Upper lobe of left lung (tissue), 6 donors: ENCODE data around the gene PPFIA4. TPM values are rescaled to one million over a fixed set of nuclear protein-coding genes. Genes with fewer than 3 reads are reported as not detected.
A peak's percentile ranks its signal among the peaks of the same experiment; 100 is the strongest.

Experiments
- ATAC-seq, 2 donors: fragments of 200-7000 bp; cut with Tn5 transposase; one replicate each; pipeline ENCODE4 v1.9.1; 2022; ENCODE audit warnings: mild to moderate bottlenecking in 2 of 2, moderate library complexity in 2 of 2; ENCODE audit not compliant: low FRiP score in 2 of 2
- DNase-seq, 2 donors: peaks; one replicate each; pipeline ENCODE4 v3.0.0-alpha.2; 2019 to 2020
- H3K27ac ChIP-seq, 4 donors: fragments of 200-600 bp; sonication (generic); one replicate each; pipeline ENCODE4 v1.5.1; 2016 to 2019
- H3K27me3 ChIP-seq, 4 donors: fragments of 200-600 bp; sonication (generic); one replicate each; pipeline ENCODE4 v1.5.1; 2017 to 2019
- H3K36me3 ChIP-seq, 4 donors: fragments of 200-600 bp; sonication (generic); one replicate each; pipeline ENCODE4 v1.5.1; 2016 to 2019
- H3K4me1 ChIP-seq, 4 donors: fragments of 200-600 bp; sonication (generic); one replicate each; pipeline ENCODE4 v1.5.1; 2018 to 2019
- H3K4me3 ChIP-seq, 4 donors: fragments of 200-600 bp; sonication (generic); one replicate each; pipeline ENCODE4 v1.5.1; 2017 to 2019; ENCODE audit warnings: mild to moderate bottlenecking in 2 of 4, moderate library complexity in 1 of 4
- H3K9me3 ChIP-seq, 4 donors: fragments of 200-600 bp; sonication (generic); one replicate each; pipeline ENCODE4 v1.5.1; 2018 to 2019
- CTCF ChIP-seq, 6 experiments: fragments of 450-650 bp in 4 of 6; fragments of 200-600 bp in 2 of 6; sonication (generic) in 2 of 6; IDR thresholded peaks; one replicate each; pipeline ENCODE4 v1.5.1; 2016 to 2019; ENCODE audit warnings: antibody characterized with exemption in 6 of 6
- EP300 ChIP-seq, 4 donors: sonication (generic); formaldehyde crosslinking; IDR thresholded peaks; one replicate each; pipeline ENCODE4 v1.5.1; 2017; ENCODE audit warnings: antibody characterized with exemption in 4 of 4, control low read depth in 2 of 4
- POLR2A ChIP-seq, 4 donors: fragments of 450-650 bp; IDR thresholded peaks; one replicate each; pipeline ENCODE4 v1.5.1; 2016 to 2017; ENCODE audit warnings: antibody characterized with exemption in 4 of 4, mild to moderate bottlenecking in 2 of 4
- POLR2AphosphoS5 ChIP-seq, 2 donors: sonication (generic); formaldehyde crosslinking; IDR thresholded peaks; one replicate each; pipeline ENCODE4 v1.5.1; 2017; ENCODE audit warnings: antibody characterized with exemption in 2 of 2
- WGBS, 2 donors: methylation state at CpG; one replicate each; pipeline ENCODE4 v1.1.5; 2017 to 2018; 5-methylcytosine and 5-hydroxymethylcytosine counted together
- total RNA-seq, 6 donors: library from RNA; depleted of rRNA in 4 of 6; stranded (reverse); fragments of >200 nt in 4 of 6; gene quantifications; one replicate each; pipeline versions ENCODE4 v1.1.0 to v1.2.1, GENCODE V29; 2016 to 2021
- donor health status: DM: no; HTN: no; CAD: no; lungs with moderate emphysema.
- donor health status: DM: no; HTN: yes; CAD: no; lungs with severe emphysema.

PPFIA4 gene
- total RNA-seq, 6 donors from 2014 or later = 0.63 to 9.7 (median 1.6) TPM

- no peak for TF ChIP-seq POLR2A (IDR thresholded peaks at IDR 0.05)
- TF ChIP-seq EP300 (IDR thresholded peaks at IDR 0.05) = no peak
- Histone ChIP-seq H3K4me3 (no peak overlapping the region), H3K9me3 (no peaks in the 10 kb centered on the region), H3K4me1 (no peaks in the 10 kb centered on the region), H3K27me3 (no peaks in the 10 kb centered on the region), H3K27ac (no peak overlapping the region), H3K36me3 (no peaks in the 10 kb centered on the region)
- ATAC-seq = no peak
- 87 to 100% methylated on average over 2 of the region's 2 CpGs for WGBS, 2 donors
- no peak for DNase-seq
Observed at GRCh38 chr1:203033287-203033686, 7.0 kb downstream of the PPFIA4 start.

GRCh38 chr1:203033917-203034316 lies 7.6 kb downstream of the PPFIA4 start:
- DNase-seq (peak in 1 of 2 donors; percentile 1), ATAC-seq (no peak)
- Histone ChIP-seq H3K9me3 (no peaks in the 10 kb centered on the region), H3K4me3 (no peak overlapping the region), H3K4me1 (no peaks in the 10 kb centered on the region), H3K36me3 (no peaks in the 10 kb centered on the region), H3K27me3 (no peaks in the 10 kb centered on the region), H3K27ac (no peak overlapping the region)
- TF ChIP-seq EP300 (IDR thresholded peaks at IDR 0.05) (no peak), POLR2AphosphoS5 (IDR thresholded peaks at IDR 0.05) (no peak), CTCF (IDR thresholded peaks at IDR 0.05) (no peak), POLR2A (IDR thresholded peaks at IDR 0.05) (no peak)
- WGBS, 2 donors = 92 to 95% methylated on average over 2 of the region's 2 CpGs

GRCh38 chr1:203034422-203035110 lies 8.3 kb downstream of the PPFIA4 start:
- H3K27ac ChIP-seq = no peak overlapping the region
- 86% methylated on average over 10 of the region's 10 CpGs for WGBS, 2 donors
- DNase-seq (no peak), ATAC-seq (no peak)
- H3K36me3 ChIP-seq = no peaks in the 10 kb centered on the region
- TF ChIP-seq CTCF (IDR thresholded peaks at IDR 0.05) (no peak), POLR2A (IDR thresholded peaks at IDR 0.05) (no peak), EP300 (IDR thresholded peaks at IDR 0.05) (no peak), POLR2AphosphoS5 (IDR thresholded peaks at IDR 0.05) (no peak)
- no peaks in the 10 kb centered on the region for H3K27me3 ChIP-seq
- H3K4me3 ChIP-seq = no peak overlapping the region
- no peaks in the 10 kb centered on the region for H3K9me3 ChIP-seq
- no peaks in the 10 kb centered on the region for H3K4me1 ChIP-seq

- Histone ChIP-seq H3K4me1 (no peaks in the 10 kb centered on the region), H3K4me3 (no peak overlapping the region), H3K27me3 (no peaks in the 10 kb centered on the region), H3K9me3 (no peaks in the 10 kb centered on the region), H3K36me3 (no peaks in the 10 kb centered on the region), H3K27ac (no peak overlapping the region)
- TF ChIP-seq CTCF (IDR thresholded peaks at IDR 0.05) (no peak), POLR2A (IDR thresholded peaks at IDR 0.05) (no peak), POLR2AphosphoS5 (IDR thresholded peaks at IDR 0.05) (no peak), EP300 (IDR thresholded peaks at IDR 0.05) (no peak)
- DNase-seq = peak in 1 of 2 donors; percentile 17
- WGBS, 2 donors = 85 to 89% methylated on average over 15 of the region's 15 CpGs
- ATAC-seq = no peak
Observed at GRCh38 chr1:203035111-203036000, 9.1 kb downstream of the PPFIA4 start.

- ATAC-seq (no peak), DNase-seq (peak in 1 of 2 donors; percentile 10)
- TF ChIP-seq CTCF (IDR thresholded peaks at IDR 0.05) (no peak), POLR2A (IDR thresholded peaks at IDR 0.05) (no peak), POLR2AphosphoS5 (IDR thresholded peaks at IDR 0.05) (no peak), EP300 (IDR thresholded peaks at IDR 0.05) (no peak)
- no peaks in the 10 kb centered on the region for H3K4me1 ChIP-seq
- H3K9me3 ChIP-seq = no peaks in the 10 kb centered on the region
- no peak overlapping the region for H3K27ac ChIP-seq
- WGBS, 2 donors = 57 to 61% methylated on average over 3 to 4 of the region's 4 CpGs
- H3K4me3 ChIP-seq = no peak overlapping the region
- H3K27me3 ChIP-seq = no peaks in the 10 kb centered on the region
- H3K36me3 ChIP-seq = no peaks in the 10 kb centered on the region
Observed at GRCh38 chr1:203036135-203036534, 9.8 kb downstream of the PPFIA4 start.
